HEK293 (cell line): ENCODE data around the gene SCFD2.

Experiments used
- ZNF350 ChIP-seq: fragments of 450-650 bp; formaldehyde crosslinking; IDR thresholded peaks from 2 replicates; pipeline ENCODE4 v1.5.0; 2017; ENCODE audit warnings: missing biosample characterization, mild to moderate bottlenecking, missing genetic modification characterization
- TF ChIP-seq, protein P1 (sequence below): fragments of 450-650 bp; IDR thresholded peaks from 2 replicates; pipeline ENCODE4 v1.5.1; 2018; ENCODE audit warnings: missing biosample characterization, mild to moderate bottlenecking, missing genetic modification characterization

GRCh38 chr4:53174823-53175222 is 191.0 kb downstream of the SCFD2 start:
- TF ChIP-seq ZNF350 (tag by site-specific recombination): no peak
- TF ChIP-seq, protein P1, sequence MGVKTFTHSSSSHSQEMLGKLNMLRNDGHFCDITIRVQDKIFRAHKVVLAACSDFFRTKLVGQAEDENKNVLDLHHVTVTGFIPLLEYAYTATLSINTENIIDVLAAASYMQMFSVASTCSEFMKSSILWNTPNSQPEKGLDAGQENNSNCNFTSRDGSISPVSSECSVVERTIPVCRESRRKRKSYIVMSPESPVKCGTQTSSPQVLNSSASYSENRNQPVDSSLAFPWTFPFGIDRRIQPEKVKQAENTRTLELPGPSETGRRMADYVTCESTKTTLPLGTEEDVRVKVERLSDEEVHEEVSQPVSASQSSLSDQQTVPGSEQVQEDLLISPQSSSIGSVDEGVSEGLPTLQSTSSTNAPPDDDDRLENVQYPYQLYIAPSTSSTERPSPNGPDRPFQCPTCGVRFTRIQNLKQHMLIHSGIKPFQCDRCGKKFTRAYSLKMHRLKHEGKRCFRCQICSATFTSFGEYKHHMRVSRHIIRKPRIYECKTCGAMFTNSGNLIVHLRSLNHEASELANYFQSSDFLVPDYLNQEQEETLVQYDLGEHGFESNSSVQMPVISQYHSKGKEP: no peak
